H9 (cell line): Measurements from ENCODE around the gene RBMS3. TPM values are rescaled to one million over a fixed set of nuclear protein-coding genes. Genes with fewer than 3 reads are reported as not detected.

Source experiments
- DNase-seq: peaks from one replicate; pipeline ENCODE4 v3.0.0-alpha.2; 2017
- H2AFZ ChIP-seq: one replicate; pipeline ENCODE4 v1.6.1; 2013; ENCODE audit warnings: mild to moderate bottlenecking, low read length, control low read depth, moderate library complexity
- H2AK5ac ChIP-seq: 2 replicates; pipeline ENCODE4 v1.6.1; 2013; ENCODE audit warnings: low read length, control low read depth, mixed read lengths; ENCODE audit not compliant: insufficient read length
- H2BK120ac ChIP-seq: one replicate; pipeline ENCODE4 v1.6.1; 2013; ENCODE audit warnings: low read depth, mild to moderate bottlenecking, low read length, control low read depth, inconsistent platforms; ENCODE audit not compliant: poor library complexity, severe bottlenecking
- H2BK12ac ChIP-seq: 2 replicates; pipeline ENCODE4 v1.6.1; 2013; ENCODE audit warnings: low read length, control low read depth, mixed read lengths, low read depth; ENCODE audit not compliant: insufficient read length
- H2BK15ac ChIP-seq: 2 replicates; pipeline ENCODE4 v1.6.1; 2013; ENCODE audit warnings: low read depth, low read length, control low read depth
- H2BK20ac ChIP-seq: one replicate; pipeline ENCODE4 v1.6.1; 2013; ENCODE audit warnings: low read depth, mild to moderate bottlenecking, low read length, control low read depth, inconsistent platforms; ENCODE audit not compliant: poor library complexity, severe bottlenecking
- H2BK5ac ChIP-seq: 2 replicates; pipeline ENCODE4 v1.6.1; 2013; ENCODE audit warnings: low read length, control low read depth, mixed read lengths; ENCODE audit not compliant: insufficient read length
- H3K14ac ChIP-seq: 2 replicates; pipeline ENCODE4 v1.6.1; 2013; ENCODE audit warnings: low read length, control low read depth; ENCODE audit not compliant: insufficient read depth
- H3K18ac ChIP-seq: 2 replicates; pipeline ENCODE4 v1.6.1; 2013; ENCODE audit warnings: low read depth, mild to moderate bottlenecking, mixed read lengths, low read length, control low read depth; ENCODE audit not compliant: insufficient read length
- H3K23ac ChIP-seq: 2 replicates; pipeline ENCODE4 v1.6.1; 2013; ENCODE audit warnings: low read length, control low read depth, mixed read lengths, low read depth; ENCODE audit not compliant: insufficient read length
- H3K23me2 ChIP-seq: 2 replicates; pipeline ENCODE4 v1.6.1; 2013; ENCODE audit warnings: low read depth, mild to moderate bottlenecking, mixed read lengths, low read length, control low read depth; ENCODE audit not compliant: insufficient read length, poor library complexity, severe bottlenecking
- H3K27ac ChIP-seq: 2 replicates; pipeline ENCODE4 v1.5.1; 2013; ENCODE audit warnings: low read length, control low read depth, mixed read lengths, low read depth; ENCODE audit not compliant: insufficient read length
- H3K27me3 ChIP-seq: 2 replicates; pipeline ENCODE4 v1.6.1; 2013; ENCODE audit warnings: low read length, control low read depth, inconsistent platforms; ENCODE audit not compliant: insufficient read depth
- H3K4ac ChIP-seq: 2 replicates; pipeline ENCODE4 v1.6.1; 2013; ENCODE audit warnings: low read depth, mild to moderate bottlenecking, control low read depth, inconsistent platforms, low read length, moderate library complexity
- H3K4me1 ChIP-seq: 2 replicates; pipeline ENCODE4 v1.6.1; 2013; ENCODE audit warnings: low read length, control low read depth, inconsistent platforms; ENCODE audit not compliant: insufficient read depth
- H3K4me2 ChIP-seq: 2 replicates; pipeline ENCODE4 v1.6.1; 2013; ENCODE audit warnings: low read length, control low read depth, mixed read lengths; ENCODE audit not compliant: insufficient read length, insufficient read depth
- H3K56ac ChIP-seq: 2 replicates; pipeline ENCODE4 v1.6.1; 2013; ENCODE audit warnings: low read depth, mild to moderate bottlenecking, mixed read lengths, low read length, control low read depth; ENCODE audit not compliant: insufficient read length
- H3K79me1 ChIP-seq: 2 replicates; pipeline ENCODE4 v1.6.1; 2013; ENCODE audit warnings: low read depth, mild to moderate bottlenecking, moderate library complexity, low read length, control low read depth, inconsistent platforms; ENCODE audit not compliant: insufficient read depth, poor library complexity, severe bottlenecking
- H3K79me2 ChIP-seq: 2 replicates; pipeline ENCODE4 v1.6.1; 2013; ENCODE audit warnings: low read length, control low read depth, inconsistent platforms; ENCODE audit not compliant: insufficient read depth
- H3K9ac ChIP-seq: 2 replicates; pipeline ENCODE4 v1.6.1; 2013; ENCODE audit warnings: low read length, control low read depth, mixed read lengths; ENCODE audit not compliant: insufficient read length; ENCODE audit errors: extremely low read depth
- H3K9me3 ChIP-seq: one replicate; pipeline ENCODE4 v1.6.1; 2013; ENCODE audit warnings: low read depth, low read length, inconsistent platforms; ENCODE audit not compliant: control insufficient read depth
- H3T11ph ChIP-seq: one replicate; pipeline ENCODE4 v1.6.1; 2013; ENCODE audit warnings: mild to moderate bottlenecking, low read length, control low read depth, inconsistent platforms
- H4K20me1 ChIP-seq: one replicate; pipeline ENCODE4 v1.6.1; 2013; ENCODE audit not compliant: control insufficient read depth, insufficient read length, insufficient read depth
- H4K5ac ChIP-seq: 2 replicates; pipeline ENCODE4 v1.6.1; 2013; ENCODE audit warnings: low read depth, mild to moderate bottlenecking, mixed read lengths, low read length, control low read depth; ENCODE audit not compliant: insufficient read length
- H4K8ac ChIP-seq: replicated peaks from 2 replicates; pipeline ENCODE4 v1.6.1; 2013; ENCODE audit warnings: low read length, control low read depth, mixed read lengths, low read depth; ENCODE audit not compliant: insufficient read length
- H4K91ac ChIP-seq: 2 replicates; pipeline ENCODE4 v1.6.1; 2013; ENCODE audit warnings: low read depth, mild to moderate bottlenecking, moderate library complexity, mixed read lengths, low read length, control low read depth; ENCODE audit not compliant: insufficient read length
- H3K27ac Mint-ChIP-seq, 3 experiments: 2 replicates in 2 of 3; 3 replicates in 1 of 3; pipeline ENCODE4 v1.8.0; 2020 to 2021; ENCODE audit warnings: mixed read lengths in 3 of 3, mild to moderate bottlenecking in 1 of 3, moderate library complexity in 1 of 3
- H3K27me3 Mint-ChIP-seq: 2 replicates; pipeline ENCODE4 v1.8.0; 2021; ENCODE audit warnings: low read depth, mild to moderate bottlenecking, moderate library complexity, mixed read lengths
- H3K36me3 Mint-ChIP-seq, 3 experiments: 2 replicates in 2 of 3; 3 replicates in 1 of 3; pipeline ENCODE4 v1.8.0; 2020 to 2021; ENCODE audit warnings: low read depth in 3 of 3, mixed read lengths in 3 of 3; ENCODE audit not compliant: insufficient read depth in 1 of 3
- H3K4me1 Mint-ChIP-seq, 2 experiments: 2 replicates each; pipeline ENCODE4 v1.8.0; 2020; ENCODE audit warnings: mixed read lengths in 2 of 2
- H3K4me3 Mint-ChIP-seq, 2 experiments: 2 replicates in 1 of 2; 3 replicates in 1 of 2; pipeline ENCODE4 v1.8.0; 2020 to 2021; ENCODE audit warnings: mild to moderate bottlenecking in 2 of 2, mixed read lengths in 2 of 2, moderate library complexity in 1 of 2
- H3K9me3 Mint-ChIP-seq, 2 experiments: 2 replicates in 1 of 2; 3 replicates in 1 of 2; pipeline ENCODE4 v1.8.0; 2020; ENCODE audit warnings: mild to moderate bottlenecking in 2 of 2, mixed read lengths in 2 of 2, moderate library complexity in 1 of 2
- CTCF ChIP-seq: fragments of 200-600 bp; sonication (generic); conservative IDR thresholded peaks from 3 replicates; pipeline ENCODE4 v1.8.0; 2021; ENCODE audit warnings: antibody characterized with exemption, mild to moderate bottlenecking
- WGBS: extraction: QIAGEN DNeasy Blood & Tissue Kit; methylation state at CpG from one replicate; pipeline ENCODE4 v1.1.7; 2013; ENCODE audit warnings: missing lambda C conversion rate, low lambda C conversion rate, mixed read lengths; ENCODE audit not compliant: insufficient read length; ENCODE audit errors: extremely low coverage; 5-methylcytosine and 5-hydroxymethylcytosine counted together
- total RNA-seq: library from RNA; stranded (reverse); gene quantifications from 2 replicates; pipeline ENCODE4 v1.2.1, GENCODE V29; 2021

RBMS3 gene
- total RNA-seq, 1 experiment from 2014 or later = 8.1 TPM

- Histone ChIP-seq H3K18ac (no peak overlapping the region), H3K14ac (no peak overlapping the region), H3K79me2 (no peaks in the 10 kb centered on the region), H2BK12ac (no peak overlapping the region), H3K9me3 (no peaks in the 10 kb centered on the region), H2AFZ (no peak overlapping the region), H2BK15ac (no peak overlapping the region), H3K23me2 (no peaks in the 10 kb centered on the region), H3K4me1 (no peaks in the 10 kb centered on the region), H2AK5ac (no peak overlapping the region), H3K56ac (no peak overlapping the region), H3K4ac (no peak overlapping the region), H4K5ac (no peak overlapping the region), H3K9ac (no peak overlapping the region), H3K79me1 (no peaks in the 10 kb centered on the region), H3K23ac (no peak overlapping the region), H4K8ac (no peak overlapping the region), H4K20me1 (no peaks in the 10 kb centered on the region), H3K27me3 (no peaks in the 10 kb centered on the region), H3K27ac (no peak overlapping the region), H3T11ph (no peak overlapping the region), H4K91ac (no peak overlapping the region), H2BK5ac (no peak overlapping the region), H2BK20ac (no peak overlapping the region), H2BK120ac (no peak overlapping the region), H3K4me2 (no peak overlapping the region)
- Mint-ChIP-seq H3K4me3 (no peak overlapping the region), H3K4me1 (peaks cover 0 to 9% of the 10 kb centered on the region in 2 experiments; a peak in 2 of 4 replicates), H3K9me3 (no peaks in the 10 kb centered on the region), H3K27me3 (no peaks in the 10 kb centered on the region), H3K36me3 (no peaks in the 10 kb centered on the region), H3K27ac (no peak overlapping the region)
- no CpG with 5 or more reads among the region's 2 CpGs for WGBS
- DNase-seq = peak; percentile 69
- TF ChIP-seq CTCF = peak; percentile 88
These were observed 732.2 kb downstream of the RBMS3 start for GRCh38 chr3:30012941-30013543.
